ENCODE results near the gene EHMT1.
A peak's percentile ranks its signal among the peaks of the same experiment; 100 is the strongest.

Gene EHMT1

DNA sequence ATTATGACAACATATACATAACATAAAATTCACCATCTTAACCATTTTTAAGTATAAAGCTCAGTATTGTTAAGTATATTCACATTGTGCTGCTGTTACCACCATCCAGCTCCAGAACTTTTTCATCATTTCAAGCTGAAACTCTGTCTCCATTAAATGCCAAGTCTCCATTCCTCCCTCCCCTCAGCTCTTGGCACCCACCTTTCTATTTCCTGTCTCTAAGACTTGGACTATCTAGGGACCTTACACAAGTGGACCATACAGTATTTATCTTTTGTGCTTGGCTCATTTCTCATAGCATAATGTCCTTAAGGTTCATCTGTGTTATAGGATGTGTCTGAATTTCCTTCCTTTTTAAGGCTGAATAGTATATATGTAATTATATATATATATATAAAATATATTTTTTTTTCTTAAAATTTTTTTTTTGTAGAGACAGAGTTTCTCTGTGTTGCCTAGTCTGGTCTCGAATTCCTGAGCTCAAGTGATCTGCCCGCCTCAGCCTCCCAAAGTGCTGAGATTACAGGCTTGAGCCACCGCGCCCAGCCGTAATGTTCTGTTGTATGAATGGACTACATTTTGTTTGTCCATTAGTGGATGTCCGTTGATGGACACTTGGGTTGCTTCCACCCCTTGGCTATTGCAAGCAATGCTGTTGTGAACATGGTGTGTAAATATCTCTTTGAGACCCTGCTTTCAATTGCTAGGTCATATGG is 72.3 kb downstream of the EHMT1 start:
- no peaks in the 10 kb centered on the region for H3K9me3 ChIP-seq (ENCODE audit: insufficient read depth, low read depth, low read length)
- H3F3A ChIP-seq (ENCODE audit: low read depth): no peaks in the 10 kb centered on the region
- H3K9ac ChIP-seq (ENCODE audit: low read depth, low read length, poor library complexity, severe bottlenecking): no peak overlapping the region
- H3K4me2 ChIP-seq (ENCODE audit: low read depth, low read length, poor library complexity, severe bottlenecking): no peak overlapping the region
- TF ChIP-seq, protein P1, sequence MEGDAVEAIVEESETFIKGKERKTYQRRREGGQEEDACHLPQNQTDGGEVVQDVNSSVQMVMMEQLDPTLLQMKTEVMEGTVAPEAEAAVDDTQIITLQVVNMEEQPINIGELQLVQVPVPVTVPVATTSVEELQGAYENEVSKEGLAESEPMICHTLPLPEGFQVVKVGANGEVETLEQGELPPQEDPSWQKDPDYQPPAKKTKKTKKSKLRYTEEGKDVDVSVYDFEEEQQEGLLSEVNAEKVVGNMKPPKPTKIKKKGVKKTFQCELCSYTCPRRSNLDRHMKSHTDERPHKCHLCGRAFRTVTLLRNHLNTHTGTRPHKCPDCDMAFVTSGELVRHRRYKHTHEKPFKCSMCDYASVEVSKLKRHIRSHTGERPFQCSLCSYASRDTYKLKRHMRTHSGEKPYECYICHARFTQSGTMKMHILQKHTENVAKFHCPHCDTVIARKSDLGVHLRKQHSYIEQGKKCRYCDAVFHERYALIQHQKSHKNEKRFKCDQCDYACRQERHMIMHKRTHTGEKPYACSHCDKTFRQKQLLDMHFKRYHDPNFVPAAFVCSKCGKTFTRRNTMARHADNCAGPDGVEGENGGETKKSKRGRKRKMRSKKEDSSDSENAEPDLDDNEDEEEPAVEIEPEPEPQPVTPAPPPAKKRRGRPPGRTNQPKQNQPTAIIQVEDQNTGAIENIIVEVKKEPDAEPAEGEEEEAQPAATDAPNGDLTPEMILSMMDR (conservative IDR thresholded peaks at IDR 0.05; ENCODE audit: low read length): no peak
- TF ChIP-seq EZH2phosphoT487 (IDR thresholded peaks at IDR 0.05; ENCODE audit: borderline replicate concordance): no peak
- peaks cover 92% of the 10 kb centered on the region for H3K79me2 ChIP-seq (ENCODE audit: insufficient read depth, low read length)
- H3K27me3 ChIP-seq (ENCODE audit: insufficient read depth, low read length, poor library complexity, severe bottlenecking): no peaks in the 10 kb centered on the region
- H3K4me3 ChIP-seq (ENCODE audit: low read length, poor library complexity, severe bottlenecking): no peak overlapping the region
- no peaks in the 10 kb centered on the region; the same call in 1 of the 2 replicates for H3K36me3 ChIP-seq (ENCODE audit: insufficient read depth, low read length)
- no peak overlapping the region for H2AFZ ChIP-seq (ENCODE audit: low read length)
- peaks cover 64% of the 10 kb centered on the region for H4K20me1 ChIP-seq (ENCODE audit: insufficient read depth, low read length, poor library complexity, severe bottlenecking)
- H3K4me1 ChIP-seq (ENCODE audit: insufficient read depth, low read length, poor library complexity, severe bottlenecking): peaks cover 12% of the 10 kb centered on the region
- H3K9me2 ChIP-seq (replicated peaks; ENCODE audit: low read depth, low read length): no peaks in the 10 kb centered on the region

- no peak overlapping the region for H3K4me3 ChIP-seq (ENCODE audit: low read length, poor library complexity, severe bottlenecking)
- H3K9ac ChIP-seq (ENCODE audit: low read depth, low read length, poor library complexity, severe bottlenecking): no peak overlapping the region
- H3K9me3 ChIP-seq (ENCODE audit: insufficient read depth, low read depth, low read length): no peaks in the 10 kb centered on the region
- H3K36me3 ChIP-seq (ENCODE audit: insufficient read depth, low read length): no peaks in the 10 kb centered on the region; the same call in 1 of the 2 replicates
- H3K27me3 ChIP-seq (ENCODE audit: insufficient read depth, low read length, poor library complexity, severe bottlenecking): no peaks in the 10 kb centered on the region
- H3K4me2 ChIP-seq (ENCODE audit: low read depth, low read length, poor library complexity, severe bottlenecking): peak overlapping the region; percentile 20
- peaks cover 62% of the 10 kb centered on the region for H4K20me1 ChIP-seq (ENCODE audit: insufficient read depth, low read length, poor library complexity, severe bottlenecking)
- H3K4me1 ChIP-seq (ENCODE audit: insufficient read depth, low read length, poor library complexity, severe bottlenecking): peaks cover 12% of the 10 kb centered on the region
- H3K9me2 ChIP-seq (replicated peaks; ENCODE audit: low read depth, low read length): no peaks in the 10 kb centered on the region
- peaks cover 92% of the 10 kb centered on the region for H3K79me2 ChIP-seq (ENCODE audit: insufficient read depth, low read length)
- no peak for TF ChIP-seq EZH2phosphoT487 (IDR thresholded peaks at IDR 0.05; ENCODE audit: borderline replicate concordance)
- TF ChIP-seq, protein P1 (conservative IDR thresholded peaks at IDR 0.05; ENCODE audit: low read length): no peak
- no peak overlapping the region for H2AFZ ChIP-seq (ENCODE audit: low read length)
- no peaks in the 10 kb centered on the region for H3F3A ChIP-seq (ENCODE audit: low read depth)
These were observed 73.0 kb downstream of the EHMT1 start for GRCh38 chr9:137691646-137692351.

- Histone ChIP-seq H3F3A (ENCODE audit: low read depth) (no peaks in the 10 kb centered on the region), H3K9me2 (replicated peaks; ENCODE audit: low read depth, low read length) (no peaks in the 10 kb centered on the region), H2AFZ (ENCODE audit: low read length) (no peak overlapping the region), H3K9ac (ENCODE audit: low read depth, low read length, poor library complexity, severe bottlenecking) (no peak overlapping the region), H4K20me1 (ENCODE audit: insufficient read depth, low read length, poor library complexity, severe bottlenecking) (peaks cover 54% of the 10 kb centered on the region), H3K27me3 (ENCODE audit: insufficient read depth, low read length, poor library complexity, severe bottlenecking) (no peaks in the 10 kb centered on the region), H3K4me3 (ENCODE audit: low read length, poor library complexity, severe bottlenecking) (no peak overlapping the region), H3K4me1 (ENCODE audit: insufficient read depth, low read length, poor library complexity, severe bottlenecking) (peaks cover 12% of the 10 kb centered on the region), H3K4me2 (ENCODE audit: low read depth, low read length, poor library complexity, severe bottlenecking) (no peak overlapping the region), H3K79me2 (ENCODE audit: insufficient read depth, low read length) (peaks cover 90% of the 10 kb centered on the region), H3K36me3 (ENCODE audit: insufficient read depth, low read length) (no peaks in the 10 kb centered on the region), H3K9me3 (ENCODE audit: insufficient read depth, low read depth, low read length) (no peaks in the 10 kb centered on the region)
- TF ChIP-seq, protein P1 (conservative IDR thresholded peaks at IDR 0.05; ENCODE audit: low read length): no peak
- TF ChIP-seq EZH2phosphoT487 (IDR thresholded peaks at IDR 0.05; ENCODE audit: borderline replicate concordance): no peak
These were observed 75.6 kb downstream of the EHMT1 start for GRCh38 chr9:137694236-137694959.

Data from Loucy (cell line).